ENCODE measurements around the gene PLA2G4A. TPM values are rescaled to one million over a fixed set of nuclear protein-coding genes. Genes with fewer than 3 reads are reported as not detected.

PLA2G4A gene
- 5.2 TPM for total RNA-seq

GRCh38 chr1:186828611-186829454, at the start of gene PLA2G4A:
PLA2G4A (plus strand) TSS chr1:186828949; CDS start chr1:186854355, 25,406 bp downstream.
- Histone ChIP-seq H3K9me3 (ENCODE audit: control insufficient read depth in 3 of 3, low read length in 3 of 3) (no peaks in the 10 kb centered on the region), H3K4me1 (ENCODE audit: control insufficient read depth in 3 of 3, insufficient read depth in 3 of 3, low read length in 3 of 3) (no peaks in the 10 kb centered on the region), H3K36me3 (ENCODE audit: control insufficient read depth in 3 of 3, insufficient read depth in 3 of 3, low read length in 3 of 3) (no peaks in the 10 kb centered on the region), H3K4me3 (ENCODE audit: low read length in 3 of 3) (peak within 1 kb of the TSS; percentile 73 to 82 (median 74)), H3K27ac (ENCODE audit: low read depth, low read length) (peak within 1 kb of the TSS; percentile 34), H3K27me3 (ENCODE audit: control insufficient read depth in 3 of 3, insufficient read depth in 3 of 3, low read length in 3 of 3) (no peaks in the 10 kb centered on the region), H3K9ac (ENCODE audit: low read depth in 1 of 3, low read length in 3 of 3) (peak within 1 kb of the TSS; percentile 27 to 62 (median 58))

- Histone ChIP-seq H3K27ac (ENCODE audit: low read depth, low read length) (no peak overlapping the region), H3K9me3 (ENCODE audit: control insufficient read depth in 3 of 3, low read length in 3 of 3) (no peaks in the 10 kb centered on the region), H3K4me3 (ENCODE audit: low read length in 3 of 3) (no peak overlapping the region), H3K36me3 (ENCODE audit: control insufficient read depth in 3 of 3, insufficient read depth in 3 of 3, low read length in 3 of 3) (no peaks in the 10 kb centered on the region), H3K4me1 (ENCODE audit: control insufficient read depth in 3 of 3, insufficient read depth in 3 of 3, low read length in 3 of 3) (no peaks in the 10 kb centered on the region), H3K9ac (ENCODE audit: low read depth in 1 of 3, low read length in 3 of 3) (no peak overlapping the region), H3K27me3 (ENCODE audit: control insufficient read depth in 3 of 3, insufficient read depth in 3 of 3, low read length in 3 of 3) (no peaks in the 10 kb centered on the region)
These were observed 48.7 kb upstream of the PLA2G4A start for GRCh38 chr1:186780076-186780475.

GRCh38 chr1:186781730-186782129, 47.0 kb upstream of the PLA2G4A start:
- Histone ChIP-seq H3K27ac (ENCODE audit: low read depth, low read length) (no peak overlapping the region), H3K4me3 (ENCODE audit: low read length in 3 of 3) (no peak overlapping the region), H3K27me3 (ENCODE audit: control insufficient read depth in 3 of 3, insufficient read depth in 3 of 3, low read length in 3 of 3) (no peaks in the 10 kb centered on the region), H3K9ac (ENCODE audit: low read depth in 1 of 3, low read length in 3 of 3) (no peak overlapping the region), H3K4me1 (ENCODE audit: control insufficient read depth in 3 of 3, insufficient read depth in 3 of 3, low read length in 3 of 3) (no peaks in the 10 kb centered on the region), H3K9me3 (ENCODE audit: control insufficient read depth in 3 of 3, low read length in 3 of 3) (no peaks in the 10 kb centered on the region), H3K36me3 (ENCODE audit: control insufficient read depth in 3 of 3, insufficient read depth in 3 of 3, low read length in 3 of 3) (no peaks in the 10 kb centered on the region)

GRCh38 chr1:186782791-186783190, 46.0 kb upstream of the PLA2G4A start:
- no peaks in the 10 kb centered on the region for H3K4me1 ChIP-seq (ENCODE audit: control insufficient read depth in 3 of 3, insufficient read depth in 3 of 3, low read length in 3 of 3)
- H3K4me3 ChIP-seq (ENCODE audit: low read length in 3 of 3): no peak overlapping the region
- H3K27me3 ChIP-seq (ENCODE audit: control insufficient read depth in 3 of 3, insufficient read depth in 3 of 3, low read length in 3 of 3): no peaks in the 10 kb centered on the region
- no peaks in the 10 kb centered on the region for H3K9me3 ChIP-seq (ENCODE audit: control insufficient read depth in 3 of 3, low read length in 3 of 3)
- H3K27ac ChIP-seq (ENCODE audit: low read depth, low read length): no peak overlapping the region
- H3K9ac ChIP-seq (ENCODE audit: low read depth in 1 of 3, low read length in 3 of 3): no peak overlapping the region
- no peaks in the 10 kb centered on the region for H3K36me3 ChIP-seq (ENCODE audit: control insufficient read depth in 3 of 3, insufficient read depth in 3 of 3, low read length in 3 of 3)

- no peaks in the 10 kb centered on the region for H3K27me3 ChIP-seq (ENCODE audit: control insufficient read depth in 3 of 3, insufficient read depth in 3 of 3, low read length in 3 of 3)
- H3K4me3 ChIP-seq (ENCODE audit: low read length in 3 of 3): no peak overlapping the region
- no peaks in the 10 kb centered on the region for H3K4me1 ChIP-seq (ENCODE audit: control insufficient read depth in 3 of 3, insufficient read depth in 3 of 3, low read length in 3 of 3)
- no peak overlapping the region for H3K9ac ChIP-seq (ENCODE audit: low read depth in 1 of 3, low read length in 3 of 3)
- no peaks in the 10 kb centered on the region for H3K36me3 ChIP-seq (ENCODE audit: control insufficient read depth in 3 of 3, insufficient read depth in 3 of 3, low read length in 3 of 3)
- H3K9me3 ChIP-seq (ENCODE audit: control insufficient read depth in 3 of 3, low read length in 3 of 3): no peaks in the 10 kb centered on the region
- H3K27ac ChIP-seq (ENCODE audit: low read depth, low read length): no peak overlapping the region
These were observed 45.6 kb upstream of the PLA2G4A start for GRCh38 chr1:186783193-186783592.

- H3K9ac ChIP-seq (ENCODE audit: low read depth in 1 of 3, low read length in 3 of 3): no peak overlapping the region
- no peaks in the 10 kb centered on the region for H3K27me3 ChIP-seq (ENCODE audit: control insufficient read depth in 3 of 3, insufficient read depth in 3 of 3, low read length in 3 of 3)
- H3K27ac ChIP-seq (ENCODE audit: low read depth, low read length): no peak overlapping the region
- H3K4me1 ChIP-seq (ENCODE audit: control insufficient read depth in 3 of 3, insufficient read depth in 3 of 3, low read length in 3 of 3): no peaks in the 10 kb centered on the region
- H3K4me3 ChIP-seq (ENCODE audit: low read length in 3 of 3): no peak overlapping the region
- no peaks in the 10 kb centered on the region for H3K9me3 ChIP-seq (ENCODE audit: control insufficient read depth in 3 of 3, low read length in 3 of 3)
- no peaks in the 10 kb centered on the region for H3K36me3 ChIP-seq (ENCODE audit: control insufficient read depth in 3 of 3, insufficient read depth in 3 of 3, low read length in 3 of 3)
These were observed 43.2 kb upstream of the PLA2G4A start for GRCh38 chr1:186785503-186785902.

- H3K27me3 ChIP-seq (ENCODE audit: control insufficient read depth in 3 of 3, insufficient read depth in 3 of 3, low read length in 3 of 3): no peaks in the 10 kb centered on the region
- no peak overlapping the region for H3K27ac ChIP-seq (ENCODE audit: low read depth, low read length)
- no peaks in the 10 kb centered on the region for H3K9me3 ChIP-seq (ENCODE audit: control insufficient read depth in 3 of 3, low read length in 3 of 3)
- H3K36me3 ChIP-seq (ENCODE audit: control insufficient read depth in 3 of 3, insufficient read depth in 3 of 3, low read length in 3 of 3): no peaks in the 10 kb centered on the region
- H3K4me1 ChIP-seq (ENCODE audit: control insufficient read depth in 3 of 3, insufficient read depth in 3 of 3, low read length in 3 of 3): no peaks in the 10 kb centered on the region
- no peak overlapping the region for H3K4me3 ChIP-seq (ENCODE audit: low read length in 3 of 3)
- no peak overlapping the region for H3K9ac ChIP-seq (ENCODE audit: low read depth in 1 of 3, low read length in 3 of 3)
These were observed 38.6 kb upstream of the PLA2G4A start for GRCh38 chr1:186790101-186790500.

- Histone ChIP-seq H3K27me3 (ENCODE audit: control insufficient read depth in 3 of 3, insufficient read depth in 3 of 3, low read length in 3 of 3) (no peaks in the 10 kb centered on the region), H3K27ac (ENCODE audit: low read depth, low read length) (no peak overlapping the region), H3K36me3 (ENCODE audit: control insufficient read depth in 3 of 3, insufficient read depth in 3 of 3, low read length in 3 of 3) (no peaks in the 10 kb centered on the region), H3K9ac (ENCODE audit: low read depth in 1 of 3, low read length in 3 of 3) (no peak overlapping the region), H3K4me1 (ENCODE audit: control insufficient read depth in 3 of 3, insufficient read depth in 3 of 3, low read length in 3 of 3) (no peaks in the 10 kb centered on the region), H3K9me3 (ENCODE audit: control insufficient read depth in 3 of 3, low read length in 3 of 3) (peaks cover 0 to 2% (median 0%) of the 10 kb centered on the region in 3 donors), H3K4me3 (ENCODE audit: low read length in 3 of 3) (no peak overlapping the region)
These were observed 35.7 kb upstream of the PLA2G4A start for GRCh38 chr1:186792870-186793581.

- no peak overlapping the region for H3K4me3 ChIP-seq (ENCODE audit: low read length in 3 of 3)
- no peak overlapping the region for H3K9ac ChIP-seq (ENCODE audit: low read depth in 1 of 3, low read length in 3 of 3)
- no peaks in the 10 kb centered on the region for H3K36me3 ChIP-seq (ENCODE audit: control insufficient read depth in 3 of 3, insufficient read depth in 3 of 3, low read length in 3 of 3)
- no peaks in the 10 kb centered on the region for H3K4me1 ChIP-seq (ENCODE audit: control insufficient read depth in 3 of 3, insufficient read depth in 3 of 3, low read length in 3 of 3)
- no peaks in the 10 kb centered on the region for H3K27me3 ChIP-seq (ENCODE audit: control insufficient read depth in 3 of 3, insufficient read depth in 3 of 3, low read length in 3 of 3)
- no peak overlapping the region for H3K27ac ChIP-seq (ENCODE audit: low read depth, low read length)
- H3K9me3 ChIP-seq (ENCODE audit: control insufficient read depth in 3 of 3, low read length in 3 of 3): peaks cover 0 to 2% (median 0%) of the 10 kb centered on the region in 3 donors
These were observed 35.2 kb upstream of the PLA2G4A start for GRCh38 chr1:186793582-186793927.

GRCh38 chr1:186798960-186799688, 29.6 kb upstream of the PLA2G4A start:
- H3K9me3 ChIP-seq (ENCODE audit: control insufficient read depth in 3 of 3, low read length in 3 of 3): peaks cover 0 to 2% (median 0%) of the 10 kb centered on the region in 3 donors
- no peak overlapping the region for H3K4me3 ChIP-seq (ENCODE audit: low read length in 3 of 3)
- H3K27ac ChIP-seq (ENCODE audit: low read depth, low read length): no peak overlapping the region
- no peaks in the 10 kb centered on the region for H3K4me1 ChIP-seq (ENCODE audit: control insufficient read depth in 3 of 3, insufficient read depth in 3 of 3, low read length in 3 of 3)
- no peaks in the 10 kb centered on the region for H3K27me3 ChIP-seq (ENCODE audit: control insufficient read depth in 3 of 3, insufficient read depth in 3 of 3, low read length in 3 of 3)
- no peaks in the 10 kb centered on the region for H3K36me3 ChIP-seq (ENCODE audit: control insufficient read depth in 3 of 3, insufficient read depth in 3 of 3, low read length in 3 of 3)
- H3K9ac ChIP-seq (ENCODE audit: low read depth in 1 of 3, low read length in 3 of 3): no peak overlapping the region

Data from skeletal muscle tissue (tissue), 4 donors.